GM13976 (cell line): ENCODE measurements around the gene FOXK1.
"Not testable (repeated sequence)": the region's sequence is repeated elsewhere in the genome, so short reads cannot be mapped to it uniquely, and the experiment has no call there.

Source experiments
- DNase-seq: peaks from one replicate; pipeline ENCODE4 v3.0.0; 2012; ENCODE audit warnings: low spot score
- in situ Hi-C: fragments of 300-500 bp; cut with MboI; formaldehyde crosslinking; loops from one replicate; pipeline ENCODE4 v1.12.0; 2022; ENCODE audit warnings: low sequenced_read_pairs, mixed read lengths, inconsistent platforms; ENCODE audit not compliant: unreplicated experiment
- TF ChIP-seq, protein P1 (sequence below): IDR thresholded peaks from 2 replicates; pipeline ENCODE4 v1.5.1; 2012; ENCODE audit warnings: borderline replicate concordance, mild to moderate bottlenecking; ENCODE audit not compliant: insufficient read depth; ENCODE audit errors: extremely low read depth, missing control alignments, control extremely low read depth

FOXK1 gene

GRCh38 chr7:4667776-4668509 is 14.2 kb upstream of the FOXK1 start:
- in situ Hi-C loops: no loop called here

GRCh38 chr7:4668510-4668847 is 13.6 kb upstream of the FOXK1 start:
- in situ Hi-C loops: no loop called here
- TF ChIP-seq, protein P1, sequence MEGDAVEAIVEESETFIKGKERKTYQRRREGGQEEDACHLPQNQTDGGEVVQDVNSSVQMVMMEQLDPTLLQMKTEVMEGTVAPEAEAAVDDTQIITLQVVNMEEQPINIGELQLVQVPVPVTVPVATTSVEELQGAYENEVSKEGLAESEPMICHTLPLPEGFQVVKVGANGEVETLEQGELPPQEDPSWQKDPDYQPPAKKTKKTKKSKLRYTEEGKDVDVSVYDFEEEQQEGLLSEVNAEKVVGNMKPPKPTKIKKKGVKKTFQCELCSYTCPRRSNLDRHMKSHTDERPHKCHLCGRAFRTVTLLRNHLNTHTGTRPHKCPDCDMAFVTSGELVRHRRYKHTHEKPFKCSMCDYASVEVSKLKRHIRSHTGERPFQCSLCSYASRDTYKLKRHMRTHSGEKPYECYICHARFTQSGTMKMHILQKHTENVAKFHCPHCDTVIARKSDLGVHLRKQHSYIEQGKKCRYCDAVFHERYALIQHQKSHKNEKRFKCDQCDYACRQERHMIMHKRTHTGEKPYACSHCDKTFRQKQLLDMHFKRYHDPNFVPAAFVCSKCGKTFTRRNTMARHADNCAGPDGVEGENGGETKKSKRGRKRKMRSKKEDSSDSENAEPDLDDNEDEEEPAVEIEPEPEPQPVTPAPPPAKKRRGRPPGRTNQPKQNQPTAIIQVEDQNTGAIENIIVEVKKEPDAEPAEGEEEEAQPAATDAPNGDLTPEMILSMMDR: no peak

More at GRCh38 chr7:4667776-4668509, 14.2 kb upstream of the FOXK1 start:
- DNase-seq: no peak
- TF ChIP-seq, protein P1: no peak

GRCh38 chr7:4670791-4671190 is 11.3 kb upstream of the FOXK1 start:
- DNase-seq: no peak
- in situ Hi-C loops: no loop called here
- TF ChIP-seq, protein P1: no peak

More at GRCh38 chr7:4668510-4668847, 13.6 kb upstream of the FOXK1 start:
- DNase-seq: no peak

GRCh38 chr7:4675771-4676367 is 6.2 kb upstream of the FOXK1 start:
- in situ Hi-C loops: no loop called here
- no peak for DNase-seq
- TF ChIP-seq, protein P1: no peak

- DNase-seq, in situ Hi-C loops: not testable (repeated sequence)
Observed at GRCh38 chr7:4677518-4677917, 4.6 kb upstream of the FOXK1 start.

DNA sequence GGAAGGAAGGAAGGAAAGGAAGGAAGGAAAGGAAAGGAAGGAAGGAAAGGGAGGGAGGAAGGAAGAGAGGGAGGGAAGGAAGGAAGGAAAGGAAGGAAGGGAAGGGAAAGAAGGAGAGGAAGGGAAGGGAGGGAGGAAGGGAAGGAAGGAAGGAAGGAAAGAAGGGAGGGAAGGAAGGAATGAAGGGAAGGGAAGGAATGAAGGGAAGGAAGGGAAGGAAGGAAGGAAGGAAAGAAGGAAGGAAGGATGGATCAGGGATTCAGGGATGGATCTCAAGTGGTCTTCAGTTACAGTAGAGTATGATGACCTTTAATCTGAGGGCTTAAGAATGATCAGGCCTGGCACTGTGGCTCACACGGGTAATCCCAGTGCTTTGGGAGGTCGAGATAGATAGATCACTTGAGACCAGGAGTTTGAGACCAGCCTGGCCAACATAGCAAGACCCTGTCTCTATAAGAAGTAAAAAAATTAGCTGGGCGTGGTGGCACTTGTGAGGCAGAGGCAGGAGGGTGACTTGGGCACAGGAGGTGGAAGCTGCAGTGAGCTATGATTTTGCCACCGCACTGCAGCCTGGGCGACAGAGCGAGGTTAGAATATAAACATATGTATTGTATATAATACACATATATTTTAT is 760 bp upstream of the FOXK1 start:
- TF ChIP-seq, protein P1: no peak
- DNase-seq: no peak
- in situ Hi-C loops: no loop called here

DNA sequence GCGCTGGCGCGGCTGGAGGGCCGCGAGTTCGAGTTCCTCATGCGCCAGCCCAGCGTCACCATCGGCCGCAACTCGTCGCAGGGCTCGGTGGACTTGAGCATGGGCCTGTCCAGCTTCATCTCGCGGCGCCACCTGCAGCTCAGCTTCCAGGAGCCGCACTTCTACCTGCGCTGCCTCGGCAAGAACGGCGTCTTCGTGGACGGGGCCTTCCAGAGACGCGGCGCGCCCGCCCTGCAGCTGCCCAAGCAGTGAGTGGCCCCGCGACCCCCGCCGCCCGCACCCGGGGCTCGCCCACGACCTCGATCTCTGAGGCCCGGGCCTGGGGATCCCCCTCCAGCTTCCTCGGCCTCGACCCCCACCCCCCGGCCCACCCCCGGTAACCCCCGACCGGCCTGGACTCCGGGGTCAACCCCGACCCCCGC is 537 bp downstream of the FOXK1 start:
- DNase-seq: peak; percentile 58
- in situ Hi-C loops: no loop called here
- TF ChIP-seq, protein P1: peak; percentile 33
